ENCODE data around the gene IFNA10.
"Not testable (repeated sequence)": the region's sequence is repeated elsewhere in the genome, so short reads cannot be mapped to it uniquely, and the experiment has no call there.

Gene IFNA10

DNA sequence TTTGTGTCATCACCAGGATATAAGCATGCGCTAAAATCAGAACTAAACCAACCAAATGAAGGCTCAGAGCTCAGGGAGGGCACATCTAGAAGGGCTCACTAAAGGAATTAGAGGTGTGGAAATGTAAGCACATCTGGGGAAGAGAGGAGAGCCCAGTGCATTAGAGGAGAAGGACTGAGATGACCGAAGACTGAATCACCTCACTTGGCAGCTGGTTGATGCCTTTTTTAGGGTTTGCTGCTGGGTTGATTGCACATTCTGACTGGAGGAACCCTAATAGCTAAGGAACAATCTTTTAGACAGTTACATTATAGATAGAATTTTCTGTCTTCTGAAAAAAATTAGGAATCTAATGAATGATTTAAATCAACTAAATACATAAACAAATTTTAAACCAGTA lies 32.3 kb downstream of the IFNA10 start:
- Histone ChIP-seq H3K9me3 (ENCODE audit: control insufficient read depth, low read length) (no peaks in the 10 kb centered on the region), H3K4me1 (ENCODE audit: control insufficient read depth, insufficient read depth, low read length) (no peaks in the 10 kb centered on the region), H3K9ac (ENCODE audit: low read length) (no peak overlapping the region), H3K36me3 (ENCODE audit: control insufficient read depth, insufficient read depth, low read length) (no peaks in the 10 kb centered on the region), H3K4me3 (ENCODE audit: low read length) (no peak overlapping the region), H3K27me3 (ENCODE audit: control insufficient read depth, insufficient read depth, low read length) (no peaks in the 10 kb centered on the region)

- Histone ChIP-seq H3K4me1 (ENCODE audit: control insufficient read depth, insufficient read depth, low read length) (no peaks in the 10 kb centered on the region), H3K4me3 (ENCODE audit: low read length) (no peak overlapping the region), H3K36me3 (ENCODE audit: control insufficient read depth, insufficient read depth, low read length) (no peaks in the 10 kb centered on the region), H3K27me3 (ENCODE audit: control insufficient read depth, insufficient read depth, low read length) (no peaks in the 10 kb centered on the region), H3K9ac (ENCODE audit: low read length) (no peak overlapping the region), H3K9me3 (ENCODE audit: control insufficient read depth, low read length) (no peaks in the 10 kb centered on the region)
These were observed 34.8 kb downstream of the IFNA10 start for GRCh38 chr9:21172156-21172555.

DNA sequence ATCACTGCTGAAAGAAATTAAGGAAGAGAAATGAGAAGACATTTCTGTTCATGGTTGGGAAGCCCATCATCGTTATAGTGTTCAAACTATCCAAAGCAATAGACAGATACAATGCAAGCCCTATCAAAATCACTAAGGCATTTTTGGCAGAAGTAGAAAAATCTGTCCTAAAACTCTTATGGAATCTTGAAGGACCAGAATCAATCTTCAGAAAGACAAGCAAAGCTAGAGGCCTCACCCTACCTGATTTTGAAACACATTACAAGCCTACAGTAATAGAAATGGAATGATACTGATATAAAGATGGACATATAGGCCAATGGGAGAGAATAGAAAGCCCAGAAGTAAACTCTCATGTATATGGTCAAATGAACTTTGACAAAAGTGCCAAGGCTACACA lies 35.6 kb downstream of the IFNA10 start:
- H3K9me3 ChIP-seq (ENCODE audit: control insufficient read depth, low read length) = no peaks in the 10 kb centered on the region
- no peaks in the 10 kb centered on the region for H3K27me3 ChIP-seq (ENCODE audit: control insufficient read depth, insufficient read depth, low read length)
- no peaks in the 10 kb centered on the region for H3K4me1 ChIP-seq (ENCODE audit: control insufficient read depth, insufficient read depth, low read length)
- no peak overlapping the region for H3K9ac ChIP-seq (ENCODE audit: low read length)
- H3K4me3 ChIP-seq (ENCODE audit: low read length) = no peak overlapping the region
- no peaks in the 10 kb centered on the region for H3K36me3 ChIP-seq (ENCODE audit: control insufficient read depth, insufficient read depth, low read length)

DNA sequence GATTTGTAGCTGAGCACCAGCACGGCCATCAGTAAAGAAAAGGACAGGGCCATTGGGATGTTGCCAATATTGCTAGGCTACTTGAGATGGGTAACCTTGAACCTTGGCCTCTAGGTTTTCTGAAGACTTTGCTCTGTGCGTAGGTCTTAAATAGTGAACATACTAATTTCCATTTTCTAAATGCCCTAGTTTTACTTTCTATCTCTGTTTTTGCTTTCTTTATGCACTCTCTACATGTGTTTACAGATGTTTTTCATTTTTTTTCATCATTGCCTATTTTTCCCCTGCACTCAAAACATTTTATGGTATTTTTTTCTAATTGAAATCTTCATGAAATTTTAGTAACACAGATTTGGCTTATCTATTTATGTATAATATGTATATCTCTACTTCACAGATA lies 40.4 kb downstream of the IFNA10 start, which contains the start of gene IFNA21:
TSS of gene IFNA21 (minus strand) at position 101 of the 400 bp plus-strand sequence. CDS start at position 53, 48 bp downstream.
- not testable (repeated sequence) for H3K9me3 ChIP-seq (ENCODE audit: control insufficient read depth, low read length); H3K4me1 ChIP-seq (ENCODE audit: control insufficient read depth, insufficient read depth, low read length); H3K27me3 ChIP-seq (ENCODE audit: control insufficient read depth, insufficient read depth, low read length); H3K9ac ChIP-seq (ENCODE audit: low read length); H3K4me3 ChIP-seq (ENCODE audit: low read length); H3K36me3 ChIP-seq (ENCODE audit: control insufficient read depth, insufficient read depth, low read length)

- H3K4me3 ChIP-seq (ENCODE audit: low read length) = no peak overlapping the region
These were observed 41.4 kb downstream of the IFNA10 start for GRCh38 chr9:21165516-21165915.

DNA sequence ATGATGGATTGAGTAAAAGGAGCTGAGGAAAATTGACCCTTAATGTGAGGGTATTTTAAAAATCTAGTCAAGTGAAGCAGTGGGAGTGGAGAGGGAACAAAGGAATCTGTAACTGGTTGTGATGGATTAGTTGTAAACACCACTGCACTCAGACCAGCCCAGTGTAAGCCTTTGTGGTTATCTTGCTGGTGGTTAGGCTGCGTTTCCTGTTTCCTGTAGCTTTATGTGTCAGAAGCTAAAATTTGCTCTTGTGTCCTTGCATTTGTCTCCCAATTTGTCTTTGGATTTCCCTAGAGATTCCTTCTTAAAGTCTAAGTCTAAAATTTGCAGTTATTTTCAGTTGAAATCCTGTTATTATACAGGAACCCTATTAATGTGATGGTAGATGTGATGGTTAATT lies 46.8 kb downstream of the IFNA10 start:
- H3K4me1 ChIP-seq (ENCODE audit: control insufficient read depth, insufficient read depth, low read length) = no peaks in the 10 kb centered on the region
- H3K9me3 ChIP-seq (ENCODE audit: control insufficient read depth, low read length) = no peaks in the 10 kb centered on the region
- H3K4me3 ChIP-seq (ENCODE audit: low read length) = no peak overlapping the region
- H3K36me3 ChIP-seq (ENCODE audit: control insufficient read depth, insufficient read depth, low read length) = no peaks in the 10 kb centered on the region
- no peak overlapping the region for H3K9ac ChIP-seq (ENCODE audit: low read length)
- H3K27me3 ChIP-seq (ENCODE audit: control insufficient read depth, insufficient read depth, low read length) = no peaks in the 10 kb centered on the region

More at GRCh38 chr9:21165516-21165915, 41.4 kb downstream of the IFNA10 start:
- Histone ChIP-seq H3K27me3 (ENCODE audit: control insufficient read depth, insufficient read depth, low read length) (no peaks in the 10 kb centered on the region), H3K36me3 (ENCODE audit: control insufficient read depth, insufficient read depth, low read length) (no peaks in the 10 kb centered on the region), H3K9ac (ENCODE audit: low read length) (no peak overlapping the region), H3K4me1 (ENCODE audit: control insufficient read depth, insufficient read depth, low read length) (no peaks in the 10 kb centered on the region), H3K9me3 (ENCODE audit: control insufficient read depth, low read length) (no peaks in the 10 kb centered on the region)
